GM21390 (cell line): ENCODE data around the gene DPEP3.
A peak's percentile ranks its signal among the peaks of the same experiment; 100 is the strongest.
"Not testable (repeated sequence)": the region's sequence is repeated elsewhere in the genome, so short reads cannot be mapped to it uniquely, and the experiment has no call there.

Experiments
- ATAC-seq: cut with Tn5 transposase; IDR thresholded peaks from one replicate; pipeline ENCODE4 v1.9.1; 2021; ENCODE audit not compliant: unreplicated experiment

The DPEP3 gene

DNA sequence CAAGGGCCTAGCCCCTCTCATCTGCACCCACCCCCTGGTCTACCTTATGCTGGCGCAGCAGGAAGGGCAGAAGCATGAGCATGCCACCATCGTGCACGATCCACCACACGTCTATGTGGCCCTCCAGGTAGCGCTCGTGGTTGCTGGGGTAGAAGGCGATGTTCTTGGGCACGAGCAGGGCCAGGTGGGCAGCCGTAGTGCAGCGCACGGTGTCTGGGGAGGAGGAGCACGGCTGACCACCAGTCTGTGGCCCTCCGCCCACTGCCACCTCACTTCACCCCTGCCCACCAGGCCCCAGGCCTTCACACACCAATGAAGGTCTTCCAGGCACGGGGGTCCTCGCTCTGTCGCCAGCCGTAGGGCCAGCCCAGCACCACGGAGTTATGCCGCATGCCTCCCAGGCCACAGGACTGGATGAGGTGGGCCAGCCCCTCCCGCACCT lies 34.1 kb downstream of the DPEP3 start:
- no peak for ATAC-seq

DNA sequence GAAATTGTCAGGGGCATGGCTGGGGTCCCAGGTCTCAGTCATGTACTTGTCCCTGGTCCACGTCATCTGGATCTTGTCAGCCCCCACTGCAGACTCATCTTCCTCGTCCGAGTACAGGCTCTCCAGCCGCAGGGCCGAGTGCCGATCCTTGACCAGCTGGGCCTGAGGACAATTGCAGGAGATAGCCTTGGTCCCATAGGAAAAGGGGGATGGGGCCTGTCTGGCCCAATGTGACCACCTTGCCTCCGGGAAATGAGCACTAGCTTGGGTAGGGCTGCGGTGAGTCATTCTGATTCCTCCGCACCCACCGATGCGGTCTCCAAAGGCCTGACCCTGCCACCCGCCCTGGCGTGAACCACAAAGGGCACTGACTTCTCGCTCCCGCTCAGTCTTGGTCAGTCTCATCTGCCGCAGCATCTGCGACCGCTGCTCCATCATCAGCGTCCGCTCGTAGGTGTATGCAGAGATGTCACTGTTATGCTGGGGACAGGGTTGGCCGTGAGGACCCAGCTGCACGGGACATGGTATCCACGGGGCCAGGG lies 34.8 kb downstream of the DPEP3 start:
- no peak for ATAC-seq

DNA sequence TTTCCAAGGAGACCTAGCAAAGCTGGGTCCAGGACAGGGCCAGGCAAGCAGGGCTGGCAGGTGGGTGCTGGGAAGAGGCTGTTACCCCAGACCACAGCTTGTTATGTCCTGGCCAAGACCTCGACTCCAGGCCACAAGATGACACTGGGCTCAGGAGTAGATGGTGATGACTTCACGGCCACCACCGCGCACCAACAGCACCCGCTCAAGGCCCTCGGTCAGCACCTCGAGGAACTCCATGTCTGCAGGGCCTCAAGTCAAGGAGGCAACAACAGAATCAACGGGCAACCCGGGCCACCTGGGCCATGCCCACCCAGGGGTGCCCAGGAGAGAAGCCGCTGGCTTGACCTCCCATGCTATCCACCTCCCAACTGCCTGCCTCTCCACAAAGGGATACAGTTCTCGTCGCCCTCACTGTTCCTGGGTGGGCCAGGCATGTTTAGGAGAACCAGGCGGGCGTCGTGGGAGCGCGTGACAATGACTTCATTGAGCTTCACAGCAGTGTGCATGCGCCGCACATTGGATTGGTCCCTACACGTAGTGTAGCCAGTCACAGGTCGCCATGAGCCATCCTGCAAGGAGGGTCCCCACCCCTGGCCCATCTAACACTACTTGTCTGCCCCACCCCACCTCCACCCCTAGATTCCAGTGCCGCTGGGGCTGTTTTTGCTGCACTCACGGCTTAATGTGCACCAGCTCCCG lies 35.5 kb downstream of the DPEP3 start:
- no peak for ATAC-seq

DNA sequence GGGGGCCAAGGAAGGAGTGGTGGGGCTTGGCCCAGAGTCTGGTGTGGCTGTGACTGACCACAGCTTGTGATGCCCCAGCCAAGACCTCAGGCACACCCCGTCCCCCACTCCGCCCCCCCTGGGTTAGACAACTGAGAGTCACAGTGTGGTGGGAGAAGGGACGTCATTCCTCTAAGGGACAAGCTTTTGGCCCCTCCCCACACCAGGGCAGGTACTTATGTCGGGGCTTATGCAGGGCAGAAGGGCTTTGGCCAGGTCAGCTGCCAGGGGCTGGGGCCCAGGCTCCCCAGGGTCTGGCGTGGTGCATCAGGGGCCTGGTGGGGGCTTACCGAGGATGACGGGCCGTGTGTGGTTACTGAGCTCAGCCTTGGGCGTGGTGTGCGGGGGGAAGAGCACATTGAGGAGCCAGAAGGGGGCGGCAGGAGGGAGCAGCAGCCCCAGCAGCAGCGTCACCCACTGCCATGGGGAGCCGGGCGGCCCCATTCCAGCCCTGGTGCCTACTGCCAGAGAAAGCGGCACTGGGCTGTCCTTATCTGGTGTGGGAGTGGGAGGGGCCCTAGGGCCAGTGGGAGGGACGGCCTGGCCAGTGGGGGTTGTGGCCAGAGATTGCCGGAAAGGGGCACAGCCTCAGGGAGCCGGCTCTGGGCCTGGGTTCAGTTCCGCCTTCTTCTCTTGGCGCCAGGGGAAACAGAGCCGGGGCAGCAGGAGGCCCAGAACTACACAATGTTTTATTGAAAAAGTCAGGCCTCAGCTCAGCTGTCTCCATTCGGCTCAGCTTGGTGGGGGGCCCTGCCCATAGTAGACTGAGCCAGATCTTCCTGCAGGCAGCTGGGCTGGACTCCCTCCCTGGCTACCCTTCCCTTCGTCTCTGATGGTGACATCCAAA lies 36.4 kb downstream of the DPEP3 start, which contains the start of gene LCAT:
Gene LCAT, minus strand, starts transcription at position 502 of the 886 bp plus-strand sequence. Its CDS starts 19 bp downstream, at position 483.
- no peak for ATAC-seq

DNA sequence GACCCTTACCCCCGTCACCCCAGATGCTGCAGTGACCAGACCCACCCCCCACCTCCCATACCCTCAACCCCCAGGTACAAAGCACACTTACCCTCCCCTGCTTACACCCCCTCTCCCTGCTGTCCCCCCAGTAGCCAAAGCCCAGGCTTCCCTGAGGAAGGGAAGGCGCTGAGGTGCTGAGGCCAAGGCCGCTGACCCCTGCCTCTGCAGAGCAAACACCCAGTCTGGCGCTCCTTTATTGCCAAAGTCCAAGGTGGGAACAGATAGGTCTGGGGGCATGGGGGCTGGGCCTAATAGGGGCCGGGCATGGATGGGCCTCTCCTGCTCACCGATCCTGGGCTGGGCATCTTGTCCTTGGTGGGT lies 37.1 kb downstream of the DPEP3 start:
- ATAC-seq, result no peak

DNA sequence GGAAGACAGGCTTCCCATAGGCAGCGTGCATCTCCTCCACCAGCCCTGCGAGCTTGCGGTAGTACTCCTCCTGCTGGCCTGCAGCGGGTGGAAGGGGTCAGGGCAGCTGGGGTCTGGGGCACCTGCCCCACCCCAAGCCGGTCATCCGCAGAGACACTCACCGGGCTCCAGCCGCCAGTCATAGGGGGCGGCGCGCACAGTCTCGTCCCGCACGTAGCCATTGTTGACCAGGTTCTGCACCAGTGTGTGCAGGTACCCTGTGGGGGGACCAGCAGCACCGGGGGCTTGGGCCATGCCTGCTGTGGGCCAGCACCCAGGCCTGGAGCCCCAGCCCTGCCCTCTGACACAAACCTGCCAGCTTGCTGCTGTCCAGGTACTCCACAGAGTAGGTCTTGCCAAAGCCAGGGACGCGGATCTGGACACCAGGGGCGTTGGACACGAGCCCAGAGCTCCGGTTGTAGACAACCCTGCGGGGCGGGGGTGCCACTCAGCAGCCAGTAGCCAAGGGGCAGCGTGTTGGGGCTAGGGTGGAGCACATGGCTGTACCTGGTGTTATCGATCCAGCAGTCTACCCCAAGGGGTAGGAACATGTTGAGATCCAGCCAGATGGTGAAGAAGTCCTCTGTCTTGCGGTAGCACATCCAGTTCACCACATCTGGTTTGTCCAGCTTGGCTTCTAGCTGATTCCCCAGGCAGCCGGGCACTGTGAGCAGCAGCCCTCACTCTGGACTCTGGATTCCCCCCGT lies 37.6 kb downstream of the DPEP3 start:
- ATAC-seq, result no peak

DNA sequence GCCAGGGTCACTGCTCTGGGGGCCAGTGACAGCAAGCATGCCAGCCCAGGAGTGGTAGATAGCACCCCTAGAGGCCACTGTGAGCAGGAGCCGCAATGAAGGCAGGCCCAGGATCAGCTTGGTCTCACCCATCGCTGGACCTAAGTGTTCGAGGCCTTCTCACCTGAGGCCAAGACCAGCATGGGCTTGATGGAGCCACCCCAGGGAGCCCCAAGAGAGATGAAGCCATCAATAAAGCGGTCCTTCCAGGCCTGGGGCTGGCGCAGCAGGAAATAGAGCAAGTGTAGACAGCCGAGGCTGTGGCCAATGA lies 38.1 kb downstream of the DPEP3 start:
- no peak for ATAC-seq

DNA sequence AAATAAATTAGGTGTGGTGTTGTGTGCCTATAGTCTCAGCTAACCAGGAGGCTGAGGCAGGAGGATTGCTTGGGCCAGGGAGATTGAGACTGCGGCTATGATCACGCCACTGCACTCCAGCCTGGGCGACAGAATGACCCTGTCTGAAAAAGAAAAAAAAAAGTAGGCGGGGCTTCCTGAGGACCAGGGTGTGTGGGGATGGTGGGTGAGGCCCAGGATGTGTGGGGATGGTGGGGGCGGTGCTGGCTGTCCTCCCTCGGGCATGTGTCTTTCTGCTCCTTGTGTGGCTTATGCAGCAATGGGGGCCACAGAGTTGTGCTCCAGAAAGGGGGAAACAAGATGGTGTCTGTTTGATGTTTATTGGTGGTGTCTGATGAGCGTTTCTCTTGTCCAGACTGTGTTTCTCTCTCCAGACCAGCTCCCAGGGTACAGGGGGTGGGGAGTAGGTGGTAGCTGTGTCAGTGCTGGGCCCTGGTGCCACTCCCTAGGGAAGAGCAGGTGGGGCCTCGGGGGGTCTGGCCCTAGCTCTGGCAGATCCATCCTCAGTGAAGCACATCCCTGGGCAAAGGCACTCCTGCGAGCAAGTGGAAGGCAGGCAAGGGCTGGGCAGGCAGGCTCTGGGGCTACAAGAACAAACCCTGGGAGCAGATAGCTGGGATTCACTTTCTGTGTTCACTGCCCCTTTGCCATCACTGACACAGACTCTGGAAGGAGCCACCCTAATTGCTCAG lies 38.7 kb downstream of the DPEP3 start:
- ATAC-seq, result no peak

DNA sequence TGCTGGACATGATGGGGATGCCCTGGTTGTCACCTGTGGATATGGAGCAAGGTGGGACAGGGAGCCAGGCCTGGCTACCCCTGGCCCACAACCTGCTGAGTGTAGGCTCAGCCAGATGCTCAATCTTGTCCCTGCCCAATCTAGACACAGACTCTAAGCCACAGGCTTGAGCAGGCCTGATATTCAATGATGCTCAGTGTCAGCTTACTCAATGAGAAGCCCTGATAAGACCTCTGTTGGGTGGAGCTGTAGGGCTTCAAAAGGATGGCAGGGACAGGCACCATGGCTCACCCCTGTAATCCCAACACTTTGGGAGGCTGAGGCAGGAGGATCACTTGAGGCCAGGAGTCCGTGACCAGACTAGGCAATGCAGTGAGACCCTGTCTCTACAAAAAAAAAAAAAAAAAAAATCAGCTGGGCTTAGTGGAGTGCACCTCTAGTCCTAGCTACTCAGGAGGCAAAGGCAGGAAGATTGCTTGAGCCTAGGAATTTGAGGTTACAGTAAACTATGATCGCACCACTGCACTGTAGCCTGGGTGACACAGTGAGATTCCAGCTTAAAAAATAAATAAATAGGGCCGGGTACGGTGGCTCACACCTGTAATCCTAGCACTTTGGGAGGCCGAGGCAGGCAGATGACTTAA lies 39.7 kb downstream of the DPEP3 start:
- no peak for ATAC-seq

DNA sequence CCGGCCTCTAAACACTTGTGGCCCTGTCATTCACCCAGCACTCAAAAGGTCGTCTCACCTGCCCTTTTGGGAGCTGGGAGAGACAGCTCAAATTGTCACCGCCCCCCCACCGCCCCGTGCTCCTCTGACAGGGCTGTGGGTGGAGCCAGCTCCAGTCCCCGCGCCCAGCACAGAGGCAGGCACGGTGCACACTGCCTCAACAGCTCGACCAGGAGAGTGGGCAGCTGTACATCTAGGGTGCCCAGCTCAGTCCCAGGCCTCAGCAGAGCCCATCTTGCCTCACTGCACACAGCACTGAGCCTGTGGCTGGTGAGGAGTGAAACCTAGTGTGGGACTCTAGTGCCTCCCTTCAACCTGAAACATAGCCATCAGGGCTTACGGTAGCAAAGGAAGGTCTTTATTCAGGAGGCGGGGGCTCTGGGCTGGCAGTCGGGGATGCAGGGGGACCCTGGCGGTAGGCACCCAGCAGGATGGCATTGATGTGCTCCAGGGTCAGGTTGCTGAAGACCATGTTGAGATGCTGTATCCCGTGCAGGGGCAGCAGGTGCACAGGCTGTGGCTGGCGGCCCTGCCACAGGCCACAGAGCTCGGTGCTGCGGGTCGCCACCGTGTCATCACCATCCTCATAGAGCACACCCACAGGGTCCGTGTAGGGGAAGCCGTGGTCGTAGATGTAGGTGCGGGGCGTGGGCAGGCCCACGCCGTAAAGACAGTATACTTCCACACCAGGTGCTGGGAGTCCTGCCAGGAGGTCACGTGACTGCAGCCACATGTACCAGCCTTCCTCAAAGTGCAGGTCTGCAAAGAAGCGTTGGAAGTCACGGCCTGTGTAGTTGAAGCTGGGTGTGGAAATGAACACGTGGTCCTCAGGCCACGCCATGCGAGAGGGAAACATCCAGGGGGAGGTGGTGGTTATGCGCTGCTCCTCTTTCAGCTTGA lies 40.5 kb downstream of the DPEP3 start:
- ATAC-seq, result no peak

DNA sequence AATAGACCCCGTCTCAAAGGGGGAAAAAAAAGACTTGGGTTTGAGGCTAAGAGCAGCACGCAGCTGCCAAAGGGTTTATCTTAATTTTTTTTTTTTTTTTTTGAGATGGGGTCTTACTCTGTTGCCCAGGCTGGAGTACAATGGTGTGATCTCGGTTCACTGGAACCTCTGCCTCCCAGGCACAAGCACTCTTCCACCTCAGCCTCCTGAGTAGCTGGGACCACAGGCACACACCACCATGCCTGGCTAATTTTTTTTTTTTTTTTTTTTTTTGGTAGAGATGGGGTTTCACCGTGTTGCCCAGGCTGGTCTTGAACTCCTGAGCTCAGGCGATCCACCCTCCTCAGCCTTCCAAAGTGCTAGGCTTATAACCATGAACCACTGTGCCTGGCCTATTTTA lies 42.6 kb downstream of the DPEP3 start:
- ATAC-seq, result not testable (repeated sequence)

DNA sequence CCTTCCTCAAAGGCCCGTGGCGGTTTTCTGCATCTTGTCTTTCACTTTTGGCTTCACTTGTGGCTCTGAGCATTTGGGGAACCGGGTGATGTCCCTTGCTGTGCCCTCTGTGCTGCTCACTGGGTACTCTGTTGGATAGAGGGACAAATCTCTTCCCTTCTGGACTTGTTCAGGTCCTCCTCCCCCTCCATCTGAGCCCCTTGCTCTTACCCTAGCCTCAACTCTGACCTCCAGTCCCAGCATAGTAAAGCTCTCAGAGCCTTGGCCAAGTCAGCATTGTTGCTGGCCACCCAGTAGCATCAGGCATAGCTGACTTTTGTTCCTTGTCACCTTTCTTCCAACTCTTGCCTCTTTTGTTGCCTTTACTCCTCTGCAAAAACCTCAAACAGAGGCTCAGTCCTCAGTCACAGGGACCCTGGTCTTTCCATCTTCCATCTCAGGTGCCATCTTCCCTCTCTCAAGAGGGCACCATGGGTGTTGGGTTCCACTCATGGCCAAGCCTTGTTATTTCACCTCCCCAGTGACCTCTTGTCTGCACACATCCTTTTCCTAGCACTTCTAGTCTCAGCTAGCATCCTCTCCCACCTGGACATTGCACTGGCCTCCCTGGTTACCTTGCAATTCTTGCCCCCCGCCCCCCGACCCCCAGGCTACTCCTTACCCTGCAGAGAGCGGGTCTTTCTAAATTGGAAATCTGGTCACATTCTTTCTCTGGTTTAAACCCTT lies 43.3 kb downstream of the DPEP3 start:
- peak; percentile 59 for ATAC-seq

DNA sequence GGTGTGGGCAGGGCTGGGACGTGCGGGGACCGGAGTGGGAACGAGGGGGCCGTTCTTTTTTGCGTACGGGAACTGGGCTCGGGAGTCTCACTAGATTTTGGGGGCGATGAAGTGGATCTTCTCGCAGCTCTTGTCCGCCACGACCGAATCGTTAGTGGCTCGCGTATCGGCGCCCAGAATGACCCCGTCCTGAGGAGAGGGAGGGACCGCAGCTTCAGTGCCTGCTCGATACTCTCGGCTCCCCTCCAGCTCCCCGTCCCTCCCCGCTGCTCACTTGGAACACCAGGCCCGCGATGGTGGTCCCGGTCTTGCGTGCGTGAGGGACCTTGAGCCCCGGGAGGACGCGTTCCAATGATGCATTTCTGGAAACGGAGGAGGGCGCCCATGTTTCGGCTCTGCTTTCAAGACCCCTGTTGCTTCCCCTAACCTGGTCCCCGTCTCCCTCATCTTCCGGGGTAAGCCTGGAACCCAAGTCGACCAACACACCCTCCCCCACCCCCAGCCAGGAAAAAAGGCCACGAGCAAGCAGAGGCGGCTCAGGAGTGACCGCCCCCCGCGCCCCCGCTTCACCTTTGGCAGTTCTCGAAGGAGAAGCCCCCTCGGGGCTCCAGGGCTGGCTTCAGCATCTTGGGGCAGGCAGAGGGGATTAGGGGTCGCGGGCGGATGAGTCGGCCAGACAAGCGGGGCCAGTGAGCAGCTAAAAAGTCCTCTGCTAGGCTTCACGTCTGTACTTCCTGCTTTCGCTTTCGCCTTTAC lies 44.0 kb downstream of the DPEP3 start, which contains the start of gene PSMB10:
Gene PSMB10, minus strand, starts transcription at position 727 of the 756 bp plus-strand sequence. Its CDS starts 101 bp downstream, at position 626.
- ATAC-seq, result peak; percentile 2

DNA sequence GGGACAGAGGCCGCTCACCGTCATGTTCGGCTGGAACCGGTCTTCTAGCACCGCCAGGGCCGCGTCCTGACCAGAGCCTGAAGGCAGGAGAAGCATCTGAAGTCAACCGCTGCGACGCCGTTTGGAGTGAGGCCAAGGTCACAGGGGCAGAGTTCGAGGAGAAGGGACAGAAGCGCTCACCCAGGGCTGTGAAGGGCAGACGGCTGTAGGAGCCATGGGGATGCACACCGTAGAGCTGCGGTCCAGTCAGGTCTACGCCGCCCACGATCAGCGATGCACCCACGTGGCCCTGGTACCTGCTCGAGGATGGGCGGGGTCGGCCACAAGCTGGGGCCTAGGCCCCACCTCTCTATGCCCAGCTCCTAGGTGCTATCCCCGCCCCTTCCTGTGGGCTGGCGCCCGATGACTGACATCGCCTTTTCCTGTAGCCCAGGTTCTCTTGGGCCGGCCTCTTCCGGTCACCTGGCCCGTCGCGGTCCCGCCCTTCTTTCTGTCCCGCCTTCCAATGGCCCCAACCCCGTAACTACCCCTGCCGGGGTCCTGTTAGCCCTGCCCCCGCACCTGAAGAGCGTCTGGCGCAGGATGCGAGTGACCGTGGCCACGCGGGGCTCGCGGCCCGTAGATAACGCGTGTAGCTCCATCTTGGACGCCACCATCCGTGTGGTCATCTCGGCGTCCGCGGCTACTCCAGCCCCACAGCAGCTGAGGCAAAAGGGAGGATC lies 44.7 kb downstream of the DPEP3 start:
- peak; percentile 83 for ATAC-seq

DNA sequence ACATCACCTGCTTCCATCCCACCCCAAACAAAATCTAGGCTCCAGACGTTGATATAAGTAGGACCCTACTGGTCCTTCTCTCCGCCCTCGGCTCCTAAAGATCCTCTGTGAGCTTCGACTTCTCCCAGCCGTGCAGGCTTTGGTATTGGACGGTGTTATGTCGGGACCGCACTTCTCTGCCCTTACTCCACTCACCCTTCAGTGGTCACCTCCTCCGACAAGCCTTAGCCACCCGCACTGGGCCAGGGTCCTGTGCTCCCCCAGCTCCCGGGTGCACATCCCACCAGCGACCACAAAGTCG lies 45.2 kb downstream of the DPEP3 start:
- ATAC-seq, result no peak

DNA sequence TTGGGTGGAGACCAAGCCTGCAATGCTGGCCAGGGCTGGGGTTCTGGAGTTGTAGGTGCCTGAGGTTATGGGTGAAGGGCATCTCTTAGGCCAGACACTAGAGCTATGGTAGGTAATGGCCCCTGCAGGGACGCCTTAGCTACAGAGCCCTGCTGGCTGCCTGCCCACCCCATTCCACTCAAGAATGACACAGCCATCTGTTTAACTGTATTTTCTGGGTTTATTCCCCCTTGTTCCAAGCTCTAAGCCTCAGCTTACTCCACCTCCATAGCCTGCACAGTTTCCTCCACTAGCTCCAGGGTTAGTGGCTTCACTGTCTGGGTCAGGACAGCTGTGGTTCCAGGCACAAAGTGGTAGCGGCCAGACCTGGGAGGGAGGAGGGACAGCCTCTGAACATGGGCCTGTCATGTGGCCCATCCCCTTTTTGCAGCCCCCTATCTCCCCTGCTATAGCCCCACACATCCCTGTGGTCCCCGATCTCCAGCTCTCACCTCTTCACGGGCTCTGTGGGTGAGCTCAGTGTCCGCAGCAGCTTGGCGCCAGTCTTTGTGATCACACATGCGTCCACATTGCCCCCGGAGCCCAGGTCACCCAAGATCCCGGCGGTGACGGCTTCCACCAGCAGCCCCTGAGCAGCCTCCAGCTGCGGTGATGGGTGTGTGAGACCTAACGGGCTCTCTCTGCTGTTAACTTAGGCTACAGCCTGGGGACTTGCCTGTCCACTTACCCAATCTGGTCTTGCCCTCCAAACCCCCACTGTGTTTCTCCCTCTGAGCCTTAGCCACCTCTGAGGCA lies 45.8 kb downstream of the DPEP3 start:
- no peak for ATAC-seq
